Gastrocnemius medialis (tissue), 4 donors: ENCODE measurements around the gene PYROXD2. TPM values are rescaled to one million over a fixed set of nuclear protein-coding genes. Genes with fewer than 3 reads are reported as not detected.

ENCODE experiments used
- ATAC-seq, 2 donors: fragments of 150-250 bp; one replicate each; pipeline ENCODE4 v1.9.1; 2016
- DNase-seq, 2 donors: peaks; one replicate each; pipeline ENCODE4 v3.0.0-alpha.2; 2019
- H3K27ac ChIP-seq, 4 donors: fragments of 200-600 bp; sonication (generic); 1 replicate in 1 of 4; 2 replicates in 3 of 4; pipeline ENCODE4 v1.5.1; 2016 to 2018; ENCODE audit warnings: mild to moderate bottlenecking in 2 of 4, moderate library complexity in 1 of 4
- H3K27me3 ChIP-seq, 3 donors: fragments of 200-600 bp; sonication (generic) in 2 of 3; 1 replicate in 1 of 3; 2 replicates in 2 of 3; pipeline versions ENCODE4 v1.5.1 to v1.6.0; 2016 to 2019; ENCODE audit warnings: mild to moderate bottlenecking in 1 of 3, moderate library complexity in 1 of 3
- H3K36me3 ChIP-seq, 2 donors: fragments of 200-600 bp; sonication (generic) in 1 of 2; one replicate each; pipeline ENCODE4 v1.5.1; 2017 to 2018
- H3K4me1 ChIP-seq, 2 donors: fragments of 200-600 bp; sonication (generic) in 1 of 2; one replicate each; pipeline ENCODE4 v1.5.1; 2016 to 2017; ENCODE audit warnings: mild to moderate bottlenecking in 2 of 2
- H3K4me3 ChIP-seq, 4 donors: fragments of 200-600 bp; sonication (generic) in 3 of 4; 1 replicate in 1 of 4; 2 replicates in 3 of 4; pipeline ENCODE4 v1.5.1; 2016 to 2019; ENCODE audit warnings: mild to moderate bottlenecking in 2 of 4
- H3K9me3 ChIP-seq, 3 donors: fragments of 200-600 bp; sonication (generic) in 2 of 3; 1 replicate in 1 of 3; 2 replicates in 2 of 3; pipeline ENCODE4 v1.5.1; 2016 to 2019
- CTCF ChIP-seq, 5 experiments: fragments of 450-650 bp in 3 of 5; fragments of 200-600 bp in 2 of 5; sonication (generic) in 2 of 5; IDR thresholded peaks in 4 of 5; conservative IDR thresholded peaks in 1 of 5; 1 replicate in 4 of 5; 2 replicates in 1 of 5; pipeline ENCODE4 v1.5.1; 2016 to 2019; ENCODE audit warnings: antibody characterized with exemption in 5 of 5, mild to moderate bottlenecking in 3 of 5, moderate library complexity in 3 of 5
- POLR2A ChIP-seq, 2 donors: fragments of 450-650 bp; IDR thresholded peaks; one replicate each; pipeline ENCODE4 v1.6.1; 2017; ENCODE audit warnings: antibody characterized with exemption in 2 of 2, mild to moderate bottlenecking in 2 of 2, moderate library complexity in 2 of 2
- in situ Hi-C, 4 donors: fragments of 200-750 bp; cut with MboI; loops; one replicate each; pipeline versions ENCODE4 v1.15.0 to v1.8.0; 2017; ENCODE audit warnings: low sequenced_read_pairs in 4 of 4
- intact Hi-C: fragments of 100-400 bp; cut with DNase I; formaldehyde crosslinking; loops from one replicate; pipeline ENCODE4 v1.15.1; 2023; ENCODE audit warnings: low total_unique reads
- total RNA-seq, 4 donors: library from RNA; depleted of rRNA; stranded (reverse); fragments of >200 nt; gene quantifications; one replicate each; pipeline versions ENCODE4 v1.1.0 to v1.2.3, GENCODE V29; 2016

The PYROXD2 gene
- total RNA-seq, 4 donors from 2014 or later = 0.22 to 7.8 (median 1.3) TPM

- ATAC-seq (no peak), DNase-seq (no peak)
- Histone ChIP-seq H3K9me3 (no peaks in the 10 kb centered on the region), H3K4me3 (no peak overlapping the region), H3K27me3 (no peaks in the 10 kb centered on the region), H3K4me1 (no peaks in the 10 kb centered on the region), H3K36me3 (peaks cover 0 to 7% of the 10 kb centered on the region in 2 donors), H3K27ac (no peak overlapping the region)
- TF ChIP-seq CTCF (IDR thresholded peaks at IDR 0.05 in 4 of 5, conservative IDR thresholded peaks at IDR 0.05 in 1 of 5) = no peak
- no peak for TF ChIP-seq POLR2A (IDR thresholded peaks at IDR 0.05)
- in situ Hi-C loops (no loop called here), intact Hi-C loops (no loop called here)
Measured at GRCh38 chr10:98400482-98400881, 14.5 kb downstream of the PYROXD2 start.

GRCh38 chr10:98399784-98400183 lies 15.2 kb downstream of the PYROXD2 start:
- Histone ChIP-seq H3K27me3 (no peaks in the 10 kb centered on the region), H3K4me3 (no peak overlapping the region), H3K27ac (no peak overlapping the region), H3K4me1 (no peaks in the 10 kb centered on the region), H3K9me3 (no peaks in the 10 kb centered on the region), H3K36me3 (peaks cover 0 to 7% of the 10 kb centered on the region in 2 donors)
- no peak for TF ChIP-seq CTCF (IDR thresholded peaks at IDR 0.05 in 4 of 5, conservative IDR thresholded peaks at IDR 0.05 in 1 of 5)
- TF ChIP-seq POLR2A (IDR thresholded peaks at IDR 0.05) = no peak
- DNase-seq (no peak), ATAC-seq (no peak)
- in situ Hi-C loops (no loop called here), intact Hi-C loops (no loop called here)

GRCh38 chr10:98397089-98397600 lies 17.8 kb downstream of the PYROXD2 start:
- DNase-seq (no peak), ATAC-seq (no peak)
- Histone ChIP-seq H3K27me3 (no peaks in the 10 kb centered on the region), H3K36me3 (peaks cover 0 to 7% of the 10 kb centered on the region in 2 donors), H3K27ac (no peak overlapping the region), H3K4me3 (no peak overlapping the region), H3K9me3 (no peaks in the 10 kb centered on the region), H3K4me1 (no peaks in the 10 kb centered on the region)
- intact Hi-C loops (no loop called here), in situ Hi-C loops (no loop called here)
- TF ChIP-seq CTCF (IDR thresholded peaks at IDR 0.05 in 4 of 5, conservative IDR thresholded peaks at IDR 0.05 in 1 of 5) (no peak), POLR2A (IDR thresholded peaks at IDR 0.05) (no peak)

GRCh38 chr10:98396096-98397063 lies 18.6 kb downstream of the PYROXD2 start:
- in situ Hi-C loops = no loop called here
- TF ChIP-seq CTCF (IDR thresholded peaks at IDR 0.05 in 4 of 5, conservative IDR thresholded peaks at IDR 0.05 in 1 of 5) (no peak), POLR2A (IDR thresholded peaks at IDR 0.05) (no peak)

More at GRCh38 chr10:98396096-98397063, 18.6 kb downstream of the PYROXD2 start:
- Histone ChIP-seq H3K9me3 (no peaks in the 10 kb centered on the region), H3K4me1 (no peaks in the 10 kb centered on the region), H3K27ac (no peak overlapping the region), H3K36me3 (peaks cover 0 to 7% of the 10 kb centered on the region in 2 donors), H3K27me3 (no peaks in the 10 kb centered on the region), H3K4me3 (no peak overlapping the region)
- DNase-seq (no peak), ATAC-seq (no peak)
- intact Hi-C loops = no loop called here
